H1 (cell line): ENCODE measurements around the gene N4BP3. TPM values are rescaled to one million over a fixed set of nuclear protein-coding genes. Genes with fewer than 3 reads are reported as not detected.

Source experiments
- CBX5 ChIP-seq: fragments of 300-800, 300-1000 bp; sonication (generic); IDR thresholded peaks from 2 replicates; pipeline ENCODE4 v1.7.1; 2016; ENCODE audit warnings: antibody characterized with exemption, low read length, low read depth
- CHD7 ChIP-seq: fragments of 300-600 bp; sonication (generic); IDR thresholded peaks from 2 replicates; pipeline ENCODE4 v1.7.1; 2012; ENCODE audit warnings: low read length, moderate library complexity, mild to moderate bottlenecking, inconsistent platforms; ENCODE audit not compliant: insufficient replicate concordance
- GABPA ChIP-seq: IDR thresholded peaks from 2 replicates; pipeline ENCODE4 v1.6.1; 2011; ENCODE audit warnings: mild to moderate bottlenecking, low read length, moderate library complexity, borderline replicate concordance; ENCODE audit not compliant: insufficient read depth
- JUN ChIP-seq: IDR thresholded peaks from 2 replicates; pipeline ENCODE4 v1.6.1; 2011; ENCODE audit warnings: low read depth, mild to moderate bottlenecking, improper control_type of control experiment, low read length
- POU5F1 ChIP-seq: IDR thresholded peaks from 2 replicates; pipeline ENCODE4 v1.6.1; 2011; ENCODE audit warnings: low read depth, mild to moderate bottlenecking, low read length, moderate library complexity
- RBBP5 ChIP-seq: IDR thresholded peaks from 2 replicates; pipeline ENCODE4 v1.7.1; 2012; ENCODE audit warnings: low read depth, mild to moderate bottlenecking, inconsistent platforms, low read length, moderate library complexity, borderline replicate concordance
- USF2 ChIP-seq: IDR thresholded peaks from 2 replicates; pipeline ENCODE4 v1.6.1; 2011; ENCODE audit warnings: low read length, improper control_type of control experiment
- polyA plus RNA-seq, 7 experiments: library from polyadenylated mRNA; depleted of rRNA in 3 of 7; stranded (reverse) in 5 of 7; unstranded in 2 of 7; fragments of >200 nt in 5 of 7; fragments of 200-250 nt in 2 of 7; gene quantifications; 1 replicate in 5 of 7; 2 replicates in 1 of 7; 4 replicates in 1 of 7; pipeline versions ENCODE4 v1.2.1 to v1.2.3, GENCODE V29; 2011 to 2013; ENCODE audit warnings: missing spikeins in 2 of 7, mixed read lengths in 2 of 7
- total RNA-seq: library from RNA; stranded (reverse); fragmentation: NEBNext Ultra II Directional; extraction: Animal tissue kit (Norgen Biotek cat#: 25700); gene quantifications from 2 replicates; pipeline ENCODE4 v1.2.1, GENCODE V29; 2021

Gene N4BP3
- total and polyA plus RNA-seq, 2 of the 8 experiments (the other 6 are each of a cell fraction or from before 2014, with no cell fraction given) = 13.1 to 39.2 TPM

GRCh38 chr5:178119915-178120606, 6.7 kb downstream of the N4BP3 start (continued):
- TF ChIP-seq CHD7 = no peak
- TF ChIP-seq CBX5 = no peak
- no peak for TF ChIP-seq GABPA
- TF ChIP-seq JUN = no peak
- TF ChIP-seq USF2 = no peak
- no peak for TF ChIP-seq RBBP5
- TF ChIP-seq POU5F1 = no peak
